ENCODE results near the gene RBPMS2.
"Not testable (repeated sequence)": the region's sequence is repeated elsewhere in the genome, so short reads cannot be mapped to it uniquely, and the experiment has no call there.

The RBPMS2 gene

GRCh38 chr15:64804619-64805018 lies 29.2 kb upstream of the RBPMS2 start:
- Histone ChIP-seq H3K27me3 (ENCODE audit: insufficient read depth, low read length) (no peaks in the 10 kb centered on the region), H3K4me3 (ENCODE audit: low read length) (no peak overlapping the region), H3K36me3 (ENCODE audit: insufficient read depth, low read length) (no peaks in the 10 kb centered on the region), H2AFZ (ENCODE audit: low read depth, low read length) (no peak overlapping the region), H3K4me1 (ENCODE audit: insufficient read depth, low read length) (peaks cover 6% of the 10 kb centered on the region), H3K9me3 (ENCODE audit: low read length) (no peaks in the 10 kb centered on the region)

- Histone ChIP-seq H3K36me3 (ENCODE audit: insufficient read depth, low read length) (no peaks in the 10 kb centered on the region), H2AFZ (ENCODE audit: low read depth, low read length) (no peak overlapping the region), H3K4me3 (ENCODE audit: low read length) (no peak overlapping the region), H3K4me1 (ENCODE audit: insufficient read depth, low read length) (peaks cover 5% of the 10 kb centered on the region), H3K27me3 (ENCODE audit: insufficient read depth, low read length) (no peaks in the 10 kb centered on the region), H3K9me3 (ENCODE audit: low read length) (no peaks in the 10 kb centered on the region)
Observed at GRCh38 chr15:64803526-64803925, 28.1 kb upstream of the RBPMS2 start.

DNA sequence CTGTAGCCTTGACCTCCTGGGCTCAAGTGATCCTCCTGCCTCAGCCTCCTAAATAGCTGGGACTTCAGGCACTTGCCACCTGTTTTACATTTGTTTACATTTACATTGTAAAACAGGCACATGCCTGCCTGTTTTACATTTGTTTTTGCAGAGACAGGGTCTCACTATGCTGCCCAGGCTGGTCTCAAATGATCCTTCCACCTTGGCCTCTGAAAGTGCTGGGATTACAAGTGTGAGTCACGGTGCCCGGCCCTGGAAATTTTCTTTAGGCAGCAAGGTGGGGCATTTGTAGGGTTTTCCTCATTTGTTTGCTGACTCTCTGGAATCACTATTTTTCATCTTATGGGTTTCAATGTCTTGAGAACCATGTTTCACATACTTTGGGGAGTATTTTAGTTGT lies 25.1 kb upstream of the RBPMS2 start:
- H2AFZ ChIP-seq (ENCODE audit: low read depth, low read length) = no peak overlapping the region
- H3K4me3 ChIP-seq (ENCODE audit: low read length) = no peak overlapping the region
- peaks cover 5% of the 10 kb centered on the region for H3K4me1 ChIP-seq (ENCODE audit: insufficient read depth, low read length)
- H3K27me3 ChIP-seq (ENCODE audit: insufficient read depth, low read length) = no peaks in the 10 kb centered on the region
- H3K9me3 ChIP-seq (ENCODE audit: low read length) = no peaks in the 10 kb centered on the region
- H3K36me3 ChIP-seq (ENCODE audit: insufficient read depth, low read length) = no peaks in the 10 kb centered on the region

DNA sequence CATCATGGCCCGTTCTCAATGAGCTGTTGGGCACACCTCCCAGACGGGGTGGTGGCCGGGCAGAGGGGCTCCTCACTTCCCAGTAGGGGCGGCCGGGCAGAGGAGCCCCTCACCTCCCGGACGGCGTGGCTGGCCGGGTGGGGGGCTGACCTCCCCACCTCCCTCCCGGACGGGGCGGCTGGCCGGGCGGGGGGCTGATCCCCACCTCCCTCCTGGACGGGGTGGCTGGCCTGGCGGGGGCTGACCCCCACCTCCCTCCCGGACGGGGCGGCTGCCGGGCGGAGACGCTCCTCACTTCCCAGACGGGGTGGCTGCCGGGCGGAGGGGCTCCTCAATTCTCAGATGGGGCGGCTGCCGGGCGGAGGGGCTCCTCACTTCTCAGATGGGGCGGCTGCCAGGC lies 23.5 kb upstream of the RBPMS2 start:
- not testable (repeated sequence) for H2AFZ ChIP-seq (ENCODE audit: low read depth, low read length); H3K27me3 ChIP-seq (ENCODE audit: insufficient read depth, low read length); H3K4me3 ChIP-seq (ENCODE audit: low read length); H3K4me1 ChIP-seq (ENCODE audit: insufficient read depth, low read length); H3K36me3 ChIP-seq (ENCODE audit: insufficient read depth, low read length); H3K9me3 ChIP-seq (ENCODE audit: low read length)

- H2AFZ ChIP-seq (ENCODE audit: low read depth, low read length); H3K4me1 ChIP-seq (ENCODE audit: insufficient read depth, low read length); H3K9me3 ChIP-seq (ENCODE audit: low read length); H3K4me3 ChIP-seq (ENCODE audit: low read length); H3K36me3 ChIP-seq (ENCODE audit: insufficient read depth, low read length); H3K27me3 ChIP-seq (ENCODE audit: insufficient read depth, low read length): not testable (repeated sequence)
Observed at GRCh38 chr15:64795921-64796320, 20.5 kb upstream of the RBPMS2 start.

DNA sequence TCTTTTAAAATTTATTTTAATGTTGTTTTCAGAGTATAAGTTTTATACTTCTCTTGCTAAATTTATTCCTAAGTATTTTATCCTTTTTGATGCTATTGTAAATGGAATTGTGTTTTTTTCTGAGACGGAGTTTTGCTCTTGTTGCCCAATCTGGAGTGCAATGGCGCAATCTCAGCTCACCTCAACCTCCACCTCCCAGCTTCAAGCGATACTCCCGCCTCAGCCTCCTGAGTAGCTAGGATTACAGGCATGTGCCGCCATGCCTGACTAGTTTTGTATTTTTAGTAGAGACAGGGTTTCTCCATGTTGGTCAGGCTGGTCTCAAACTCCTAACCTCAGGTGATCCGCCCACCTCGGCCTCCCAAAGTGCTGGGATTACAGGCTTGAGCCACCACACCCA lies 19.9 kb upstream of the RBPMS2 start:
- H3K4me1 ChIP-seq (ENCODE audit: insufficient read depth, low read length); H3K27me3 ChIP-seq (ENCODE audit: insufficient read depth, low read length); H3K4me3 ChIP-seq (ENCODE audit: low read length); H3K9me3 ChIP-seq (ENCODE audit: low read length); H2AFZ ChIP-seq (ENCODE audit: low read depth, low read length); H3K36me3 ChIP-seq (ENCODE audit: insufficient read depth, low read length): not testable (repeated sequence)

- H3K4me3 ChIP-seq (ENCODE audit: low read length) = no peak overlapping the region
- no peaks in the 10 kb centered on the region for H3K9me3 ChIP-seq (ENCODE audit: low read length)
- H3K4me1 ChIP-seq (ENCODE audit: insufficient read depth, low read length) = no peaks in the 10 kb centered on the region
- H3K36me3 ChIP-seq (ENCODE audit: insufficient read depth, low read length) = no peaks in the 10 kb centered on the region
- no peaks in the 10 kb centered on the region for H3K27me3 ChIP-seq (ENCODE audit: insufficient read depth, low read length)
- H2AFZ ChIP-seq (ENCODE audit: low read depth, low read length) = no peak overlapping the region
Observed at GRCh38 chr15:64792282-64792681, 16.9 kb upstream of the RBPMS2 start.

DNA sequence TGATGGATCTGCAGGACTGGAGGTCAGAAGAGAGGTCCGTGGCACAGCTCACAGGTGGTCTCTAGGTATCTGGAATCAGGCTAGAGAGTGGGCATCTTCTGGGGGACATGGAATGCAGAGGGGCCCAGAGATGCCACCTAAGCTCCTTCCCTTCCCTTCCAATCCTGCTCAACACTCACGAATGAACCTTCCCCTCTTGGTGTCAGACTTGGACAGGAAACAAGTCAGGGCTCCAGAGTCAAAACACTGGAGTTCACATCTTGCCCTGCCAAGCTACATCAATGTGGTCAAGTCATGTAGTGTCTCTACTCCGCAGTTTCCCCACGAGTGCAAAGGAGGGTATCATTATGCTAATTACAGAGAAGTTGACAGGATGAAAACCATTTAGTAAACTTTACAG lies 16.0 kb upstream of the RBPMS2 start:
- Histone ChIP-seq H3K9me3 (ENCODE audit: low read length) (no peaks in the 10 kb centered on the region), H3K4me1 (ENCODE audit: insufficient read depth, low read length) (no peaks in the 10 kb centered on the region), H3K36me3 (ENCODE audit: insufficient read depth, low read length) (no peaks in the 10 kb centered on the region), H3K4me3 (ENCODE audit: low read length) (no peak overlapping the region), H3K27me3 (ENCODE audit: insufficient read depth, low read length) (no peaks in the 10 kb centered on the region), H2AFZ (ENCODE audit: low read depth, low read length) (no peak overlapping the region)

GRCh38 chr15:64783796-64784195 lies 8.4 kb upstream of the RBPMS2 start:
- H3K9me3 ChIP-seq (ENCODE audit: low read length) = no peaks in the 10 kb centered on the region
- no peak overlapping the region for H3K4me3 ChIP-seq (ENCODE audit: low read length)
- H2AFZ ChIP-seq (ENCODE audit: low read depth, low read length) = no peak overlapping the region
- H3K4me1 ChIP-seq (ENCODE audit: insufficient read depth, low read length) = no peaks in the 10 kb centered on the region
- H3K36me3 ChIP-seq (ENCODE audit: insufficient read depth, low read length) = no peaks in the 10 kb centered on the region
- no peaks in the 10 kb centered on the region for H3K27me3 ChIP-seq (ENCODE audit: insufficient read depth, low read length)

DNA sequence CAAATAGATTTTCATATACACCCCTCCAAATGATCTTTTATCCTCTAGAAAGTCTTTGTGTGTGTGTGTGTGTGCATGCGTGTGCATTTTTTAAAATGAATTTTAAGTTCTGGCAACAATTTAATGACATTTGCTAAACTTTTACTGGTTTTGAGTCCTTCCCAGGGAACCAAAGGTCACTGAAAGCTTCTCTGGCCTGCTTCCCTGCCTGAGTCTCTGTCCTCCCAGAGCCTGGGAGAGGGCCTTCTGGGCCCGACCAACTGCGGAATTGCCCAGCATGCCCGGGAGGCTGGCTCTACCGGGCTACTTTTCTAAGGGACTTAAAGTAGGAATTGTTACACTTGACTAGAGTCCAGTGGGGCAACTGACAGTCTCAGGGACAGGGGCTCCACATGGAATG lies 7.4 kb upstream of the RBPMS2 start:
- no peaks in the 10 kb centered on the region for H3K36me3 ChIP-seq (ENCODE audit: insufficient read depth, low read length)
- no peak overlapping the region for H2AFZ ChIP-seq (ENCODE audit: low read depth, low read length)
- no peaks in the 10 kb centered on the region for H3K4me1 ChIP-seq (ENCODE audit: insufficient read depth, low read length)
- no peak overlapping the region for H3K4me3 ChIP-seq (ENCODE audit: low read length)
- H3K9me3 ChIP-seq (ENCODE audit: low read length) = no peaks in the 10 kb centered on the region
- no peaks in the 10 kb centered on the region for H3K27me3 ChIP-seq (ENCODE audit: insufficient read depth, low read length)

GRCh38 chr15:64781299-64781698 lies 5.9 kb upstream of the RBPMS2 start:
- no peaks in the 10 kb centered on the region for H3K27me3 ChIP-seq (ENCODE audit: insufficient read depth, low read length)
- no peak overlapping the region for H3K4me3 ChIP-seq (ENCODE audit: low read length)
- no peaks in the 10 kb centered on the region for H3K36me3 ChIP-seq (ENCODE audit: insufficient read depth, low read length)
- H2AFZ ChIP-seq (ENCODE audit: low read depth, low read length) = no peak overlapping the region
- peaks cover 7% of the 10 kb centered on the region for H3K4me1 ChIP-seq (ENCODE audit: insufficient read depth, low read length)
- H3K9me3 ChIP-seq (ENCODE audit: low read length) = no peaks in the 10 kb centered on the region

DNA sequence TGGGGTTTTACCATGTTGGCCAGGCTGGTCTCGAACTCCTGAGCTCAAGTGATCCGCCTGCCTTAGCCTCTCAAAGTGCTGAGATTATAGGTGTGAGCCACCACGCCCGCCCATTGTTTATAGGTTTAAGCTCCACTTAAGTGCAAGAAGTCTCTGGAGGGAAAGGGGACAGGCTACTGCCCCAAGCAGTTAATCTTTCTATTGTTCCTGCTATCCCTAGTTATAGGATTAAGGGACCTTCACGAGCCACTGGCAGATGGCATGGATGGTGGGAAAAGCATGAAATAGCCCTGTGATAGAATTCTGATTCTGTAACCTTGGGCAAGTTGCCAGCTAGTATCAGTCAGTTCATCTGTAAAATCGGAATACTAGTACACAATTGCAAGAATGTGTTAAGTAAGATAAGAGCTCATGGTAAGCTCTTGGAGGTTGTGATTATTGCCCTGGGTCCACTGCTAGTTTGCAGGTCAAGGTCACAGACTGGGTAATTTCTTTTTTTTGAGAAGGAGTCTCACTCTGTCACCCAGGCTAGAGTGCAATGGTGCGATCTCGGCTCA lies 5.3 kb upstream of the RBPMS2 start:
- H3K36me3 ChIP-seq (ENCODE audit: insufficient read depth, low read length) = no peaks in the 10 kb centered on the region
- H3K4me1 ChIP-seq (ENCODE audit: insufficient read depth, low read length) = peaks cover 12% of the 10 kb centered on the region
- no peaks in the 10 kb centered on the region for H3K9me3 ChIP-seq (ENCODE audit: low read length)
- H3K27me3 ChIP-seq (ENCODE audit: insufficient read depth, low read length) = no peaks in the 10 kb centered on the region
- H2AFZ ChIP-seq (ENCODE audit: low read depth, low read length) = no peak overlapping the region
- no peak overlapping the region for H3K4me3 ChIP-seq (ENCODE audit: low read length)

- Histone ChIP-seq H3K4me3 (ENCODE audit: low read length) (no peak overlapping the region), H3K9me3 (ENCODE audit: low read length) (no peaks in the 10 kb centered on the region), H2AFZ (ENCODE audit: low read depth, low read length) (no peak overlapping the region), H3K27me3 (ENCODE audit: insufficient read depth, low read length) (no peaks in the 10 kb centered on the region), H3K4me1 (ENCODE audit: insufficient read depth, low read length) (peaks cover 12% of the 10 kb centered on the region), H3K36me3 (ENCODE audit: insufficient read depth, low read length) (no peaks in the 10 kb centered on the region)
Observed at GRCh38 chr15:64779630-64780029, 4.2 kb upstream of the RBPMS2 start.

DNA sequence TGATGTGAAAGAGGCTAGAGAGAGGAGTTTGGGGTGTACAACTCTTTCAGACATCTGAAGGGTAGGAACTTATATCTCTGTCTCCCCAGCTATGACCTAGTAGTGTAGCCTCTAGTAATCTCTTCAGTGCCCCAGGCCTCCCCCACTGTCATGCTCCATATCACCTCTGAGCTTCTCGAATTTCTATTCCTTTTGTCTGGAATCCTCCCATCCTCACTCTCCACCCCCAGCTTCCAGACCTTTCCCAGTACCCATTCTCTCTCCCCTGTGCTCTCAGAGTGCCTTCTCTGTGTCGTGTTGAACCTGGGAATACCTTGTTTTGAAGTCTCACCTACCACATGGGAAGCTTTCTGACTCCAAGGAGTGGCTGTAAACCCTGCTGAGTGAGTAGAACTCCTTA lies 3.6 kb upstream of the RBPMS2 start:
- Histone ChIP-seq H3K27me3 (ENCODE audit: insufficient read depth, low read length) (no peaks in the 10 kb centered on the region), H3K4me3 (ENCODE audit: low read length) (no peak overlapping the region), H3K4me1 (ENCODE audit: insufficient read depth, low read length) (peaks cover 16% of the 10 kb centered on the region), H3K36me3 (ENCODE audit: insufficient read depth, low read length) (no peaks in the 10 kb centered on the region), H3K9me3 (ENCODE audit: low read length) (no peaks in the 10 kb centered on the region), H2AFZ (ENCODE audit: low read depth, low read length) (no peak overlapping the region)
